Measurements from ENCODE around the gene SEC22A.

DNA sequence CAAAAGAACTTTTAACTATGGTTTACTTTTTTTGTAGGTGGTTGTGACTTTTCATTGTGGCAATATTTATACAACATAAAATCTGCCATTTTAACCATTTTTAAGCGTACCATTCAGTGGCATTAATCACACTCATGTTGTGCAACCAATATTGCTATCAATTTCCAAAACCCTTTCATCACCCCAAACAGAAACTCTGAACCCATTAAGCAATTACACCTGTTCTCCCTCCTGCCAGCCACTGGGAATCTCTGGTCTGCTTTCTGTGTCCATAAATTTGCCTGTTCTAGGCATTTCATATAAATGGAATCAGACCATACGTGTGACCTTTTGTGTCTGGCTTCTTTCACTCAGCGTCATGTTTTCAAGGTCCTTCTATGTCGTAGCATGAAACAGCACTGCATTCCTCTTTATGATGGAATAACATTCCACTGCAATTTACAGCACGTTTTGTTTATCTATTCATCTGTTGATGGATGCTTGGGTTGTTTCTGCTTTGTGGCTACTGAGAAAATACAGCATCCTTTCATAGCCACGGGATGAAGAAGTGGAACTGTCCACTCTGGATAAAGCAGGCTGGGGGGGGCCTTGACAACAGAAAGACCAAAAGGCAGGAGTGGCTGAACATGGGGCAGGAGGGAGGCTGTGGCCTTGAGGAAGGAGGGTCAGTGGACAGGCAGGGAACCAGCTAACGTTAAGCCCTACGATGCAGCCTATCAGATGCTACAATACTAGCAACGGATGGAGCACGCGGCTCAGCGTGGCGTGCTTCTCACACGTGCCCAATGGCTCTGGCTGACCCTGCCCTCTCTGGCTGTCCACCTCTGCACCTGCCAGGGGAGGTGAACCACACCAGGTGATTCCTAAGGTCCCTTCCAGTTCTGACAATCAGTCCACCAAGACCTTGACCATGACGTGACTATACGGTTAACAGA is 110.9 kb downstream of the SEC22A start:
- TF ChIP-seq, protein P1, sequence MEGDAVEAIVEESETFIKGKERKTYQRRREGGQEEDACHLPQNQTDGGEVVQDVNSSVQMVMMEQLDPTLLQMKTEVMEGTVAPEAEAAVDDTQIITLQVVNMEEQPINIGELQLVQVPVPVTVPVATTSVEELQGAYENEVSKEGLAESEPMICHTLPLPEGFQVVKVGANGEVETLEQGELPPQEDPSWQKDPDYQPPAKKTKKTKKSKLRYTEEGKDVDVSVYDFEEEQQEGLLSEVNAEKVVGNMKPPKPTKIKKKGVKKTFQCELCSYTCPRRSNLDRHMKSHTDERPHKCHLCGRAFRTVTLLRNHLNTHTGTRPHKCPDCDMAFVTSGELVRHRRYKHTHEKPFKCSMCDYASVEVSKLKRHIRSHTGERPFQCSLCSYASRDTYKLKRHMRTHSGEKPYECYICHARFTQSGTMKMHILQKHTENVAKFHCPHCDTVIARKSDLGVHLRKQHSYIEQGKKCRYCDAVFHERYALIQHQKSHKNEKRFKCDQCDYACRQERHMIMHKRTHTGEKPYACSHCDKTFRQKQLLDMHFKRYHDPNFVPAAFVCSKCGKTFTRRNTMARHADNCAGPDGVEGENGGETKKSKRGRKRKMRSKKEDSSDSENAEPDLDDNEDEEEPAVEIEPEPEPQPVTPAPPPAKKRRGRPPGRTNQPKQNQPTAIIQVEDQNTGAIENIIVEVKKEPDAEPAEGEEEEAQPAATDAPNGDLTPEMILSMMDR (IDR thresholded peaks at IDR 0.05): no peak
- TF ChIP-seq POLR2A (IDR thresholded peaks at IDR 0.05) (no peak), EP300 (IDR thresholded peaks at IDR 0.05) (no peak)
